ENCODE measurements around the gene CPNE1.

CPNE1 gene

DNA sequence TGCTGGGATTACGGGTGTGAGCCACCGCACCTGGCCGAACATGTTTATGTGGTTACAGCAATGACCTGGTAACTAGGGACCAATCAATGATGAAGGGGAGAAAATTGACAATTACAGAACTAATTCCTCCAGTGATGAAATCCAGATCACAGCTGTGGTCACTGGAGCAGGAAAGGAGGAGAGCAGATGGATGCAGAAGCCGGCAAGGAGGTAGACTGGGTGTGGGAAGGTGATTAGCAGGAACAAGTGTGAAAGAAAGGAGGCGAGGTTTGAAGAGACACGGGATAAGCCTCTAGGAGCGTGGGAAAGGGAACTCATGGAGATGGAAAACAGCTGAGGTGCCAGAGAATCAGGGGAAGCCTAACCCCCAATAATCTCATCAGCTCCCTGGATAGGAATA is 66.2 kb downstream of the CPNE1 start:
- no peak for DNase-seq

DNA sequence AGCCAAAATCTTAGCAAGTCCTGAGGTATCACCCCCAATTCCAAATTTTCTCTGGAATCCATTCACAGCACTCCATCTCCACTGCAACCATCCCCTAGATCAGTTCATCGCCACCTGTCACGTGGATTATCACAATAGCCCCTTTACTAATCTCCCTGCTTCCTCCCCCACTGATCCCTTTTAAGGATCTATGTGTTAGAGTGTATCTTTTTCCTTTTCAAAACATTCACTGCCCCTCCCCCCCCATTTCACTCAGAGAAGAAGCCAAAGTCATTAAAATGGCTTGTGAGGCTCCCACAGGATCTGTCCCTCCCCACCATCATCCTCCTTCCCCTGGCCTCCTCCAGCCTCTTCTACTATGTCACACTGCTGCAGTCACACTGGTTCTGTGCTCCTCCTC is 67.5 kb downstream of the CPNE1 start:
- no peak for DNase-seq

DNA sequence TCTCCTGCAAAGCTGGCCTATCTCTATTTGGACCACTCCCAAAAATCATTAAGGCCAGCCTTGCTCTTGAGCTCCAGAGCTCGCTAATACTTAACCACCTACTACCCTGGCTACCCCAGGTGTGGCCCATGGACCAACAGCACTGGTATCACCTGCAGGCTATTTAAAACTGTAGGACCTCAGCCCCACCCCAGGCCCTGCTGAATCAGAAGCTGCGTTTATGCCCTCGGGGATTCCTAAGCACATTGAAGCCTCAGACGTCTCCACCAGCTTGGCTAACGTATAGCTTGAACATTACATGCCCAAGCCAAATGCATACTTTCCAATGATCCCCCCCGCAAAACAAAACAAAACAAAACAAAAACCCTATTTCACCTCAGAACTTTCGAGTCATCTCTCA is 68.8 kb downstream of the CPNE1 start:
- DNase-seq: no peak

DNA sequence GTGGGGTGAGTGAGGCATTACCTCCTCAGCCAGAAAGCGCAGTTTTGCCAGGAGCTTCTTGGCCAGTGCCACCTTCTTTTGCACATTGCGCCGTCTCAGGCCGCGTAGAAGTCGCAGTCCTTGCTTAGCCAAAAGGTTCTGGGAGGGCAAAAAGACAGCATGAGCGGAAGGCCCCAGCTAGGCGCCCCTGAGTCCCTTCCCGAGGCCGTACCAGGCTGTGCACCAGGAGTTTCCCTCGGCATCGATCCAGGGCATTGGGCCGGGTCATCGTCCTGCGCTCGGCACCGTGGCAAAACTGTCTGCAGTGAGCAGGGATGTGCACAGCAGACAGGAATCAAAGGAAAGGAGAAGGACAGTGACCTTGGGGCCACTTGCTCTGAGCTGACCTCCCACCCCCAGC is 69.2 kb downstream of the CPNE1 start:
- no peak for DNase-seq

DNA sequence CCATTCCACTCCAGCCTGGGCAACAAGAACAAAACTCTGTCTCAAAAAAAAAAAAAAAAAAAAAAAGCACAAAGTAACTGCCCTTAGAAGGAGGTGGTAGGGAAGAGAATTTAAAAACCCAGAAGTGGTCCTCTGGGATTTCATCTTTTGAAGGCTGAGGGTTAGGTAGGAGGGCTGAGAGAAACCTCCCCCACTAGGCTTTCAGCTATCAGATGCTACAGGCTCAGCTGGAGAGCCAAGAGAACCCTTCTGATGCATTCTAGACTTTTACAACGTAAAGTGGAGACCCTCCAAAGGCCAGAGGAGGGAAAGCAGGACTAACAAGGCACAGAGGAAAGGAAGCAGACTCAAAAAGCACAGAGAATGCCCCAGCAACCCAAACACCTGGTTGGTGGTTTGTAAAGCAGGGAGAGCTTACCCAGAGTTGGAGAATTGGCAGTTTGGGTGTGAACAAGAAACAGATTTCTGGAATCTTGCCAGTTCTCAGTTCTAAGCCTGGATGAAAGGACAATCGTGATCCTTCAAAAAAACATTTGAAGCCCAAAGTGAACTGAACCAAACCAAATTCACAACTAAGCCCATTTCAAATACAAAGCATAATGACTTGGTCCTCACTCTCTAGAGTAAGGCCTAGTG is 72.2 kb downstream of the CPNE1 start:
- DNase-seq: no peak

DNA sequence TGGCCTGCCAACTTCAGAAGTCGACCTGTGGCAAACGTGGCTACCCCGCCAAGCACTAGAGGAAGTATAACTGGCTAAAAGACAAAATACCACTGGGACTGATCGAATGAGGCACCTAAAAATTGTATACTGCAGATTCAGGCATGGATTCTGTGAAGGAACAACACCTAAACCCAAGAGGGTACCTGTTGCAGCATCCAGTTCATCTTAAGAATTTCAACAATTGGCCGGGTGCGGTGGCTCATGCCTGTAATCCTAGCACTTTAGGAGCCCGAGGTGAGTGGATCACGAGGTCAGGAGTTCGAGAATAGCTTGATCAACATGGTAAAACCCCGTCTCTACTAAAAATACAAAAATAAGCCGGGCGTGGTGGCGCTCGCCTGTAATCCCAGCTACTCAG is 76.3 kb downstream of the CPNE1 start:
- DNase-seq: no peak

DNA sequence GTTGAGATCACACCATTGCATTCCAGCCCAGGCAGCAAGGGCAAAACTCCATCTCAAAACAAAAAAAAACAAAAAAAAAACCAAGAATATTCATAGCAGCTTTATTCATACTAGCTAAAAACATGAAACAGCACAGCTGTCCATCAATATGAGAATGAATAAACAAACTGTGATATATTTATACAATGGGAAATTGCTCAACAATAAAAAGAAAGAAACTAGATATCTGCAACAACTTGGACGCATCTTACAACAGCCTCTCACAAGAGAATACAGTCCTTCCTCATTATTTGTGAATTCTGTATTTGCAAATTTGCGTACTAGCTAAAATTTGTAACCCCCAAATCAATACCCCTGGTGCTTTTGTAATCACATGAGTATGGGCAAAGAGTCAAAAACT is 77.3 kb downstream of the CPNE1 start:
- no peak for DNase-seq

DNA sequence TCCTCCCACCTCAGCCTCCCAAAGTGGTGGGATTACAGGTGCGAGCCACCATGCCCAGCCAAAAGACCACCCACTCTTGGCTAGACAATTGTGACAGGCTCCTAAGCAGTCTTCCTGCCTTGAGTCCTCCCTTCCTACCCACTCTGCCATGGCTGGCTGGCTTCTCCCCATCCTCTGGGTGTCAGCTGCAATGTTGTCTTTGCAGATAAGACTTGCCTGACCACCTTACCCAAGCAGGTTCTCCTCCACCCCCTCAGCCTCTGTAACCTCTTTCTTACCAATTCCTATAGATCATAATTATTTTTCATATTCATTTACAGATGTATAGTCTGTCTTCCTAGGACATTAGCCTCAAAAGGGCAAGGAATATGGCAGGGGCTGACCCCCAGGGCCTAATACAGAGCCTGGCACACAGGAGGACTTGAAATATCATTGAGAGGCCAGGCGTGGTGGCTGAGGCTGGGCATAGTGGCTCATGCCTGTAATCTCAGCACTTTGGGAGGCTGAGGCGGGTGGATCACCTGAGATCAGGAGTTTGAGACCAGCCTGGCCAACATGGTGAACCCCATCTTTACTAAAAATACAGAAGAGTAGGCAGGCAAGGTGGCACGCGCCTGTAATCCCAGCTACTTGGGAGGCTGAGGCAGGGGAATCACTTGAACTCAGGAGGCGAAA is 77.8 kb downstream of the CPNE1 start:
- no peak for DNase-seq

- no peak for DNase-seq
Observed at GRCh38 chr20:35583636-35584560, 80.8 kb downstream of the CPNE1 start.

GRCh38 chr20:35582741-35583404 is 81.8 kb downstream of the CPNE1 start:
- no peak for DNase-seq

GRCh38 chr20:35582131-35582530 is 82.6 kb downstream of the CPNE1 start:
- DNase-seq: no peak

DNA sequence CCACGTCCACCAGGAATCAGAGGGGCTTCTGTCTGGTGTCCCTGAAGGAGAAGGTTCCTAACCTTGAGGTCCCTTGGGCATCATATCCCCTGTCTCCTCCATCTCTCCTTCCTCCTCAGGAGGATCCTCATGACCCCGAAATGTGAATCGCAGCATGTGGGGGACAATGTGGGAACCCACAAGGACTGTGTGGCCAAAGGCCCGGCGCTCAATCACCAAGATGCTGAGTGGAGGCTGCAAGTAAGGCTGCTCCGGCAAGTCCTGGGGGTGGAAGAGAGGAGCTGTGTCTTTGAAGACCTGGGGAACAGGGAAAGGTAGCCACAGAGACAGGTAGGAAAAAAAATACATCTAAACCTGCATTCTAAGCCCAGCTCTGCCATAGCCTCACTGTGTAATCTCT is 85.5 kb downstream of the CPNE1 start:
- no peak for DNase-seq

- DNase-seq: no peak
Observed at GRCh38 chr20:35578469-35578868, 86.2 kb downstream of the CPNE1 start.

DNA sequence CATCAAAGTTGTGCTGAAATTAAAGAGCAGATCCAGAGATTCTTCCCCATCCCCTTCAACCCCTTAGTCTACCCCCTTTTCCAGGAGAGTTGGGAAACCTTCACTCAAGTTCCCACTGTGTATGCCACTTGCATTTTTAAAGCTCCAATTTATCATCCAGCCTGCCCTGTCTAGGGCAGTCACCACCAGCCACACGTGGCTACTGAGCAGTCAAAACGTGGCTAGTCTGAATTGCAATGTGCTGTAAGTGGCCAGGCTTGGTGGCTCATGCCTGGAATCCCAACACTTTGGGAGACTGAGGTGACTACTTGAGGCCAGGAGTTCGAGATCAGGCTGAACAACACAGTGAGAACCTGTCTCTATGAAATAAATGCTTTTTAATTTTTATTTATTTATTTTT is 87.9 kb downstream of the CPNE1 start:
- no peak for DNase-seq
